Measurements from ENCODE around the gene KNG1. TPM values are rescaled to one million over a fixed set of nuclear protein-coding genes. Genes with fewer than 3 reads are reported as not detected.
"Not testable (repeated sequence)": the region's sequence is repeated elsewhere in the genome, so short reads cannot be mapped to it uniquely, and the experiment has no call there.

KNG1 gene
- total RNA-seq, 1 donor from 2014 or later = not detected

DNA sequence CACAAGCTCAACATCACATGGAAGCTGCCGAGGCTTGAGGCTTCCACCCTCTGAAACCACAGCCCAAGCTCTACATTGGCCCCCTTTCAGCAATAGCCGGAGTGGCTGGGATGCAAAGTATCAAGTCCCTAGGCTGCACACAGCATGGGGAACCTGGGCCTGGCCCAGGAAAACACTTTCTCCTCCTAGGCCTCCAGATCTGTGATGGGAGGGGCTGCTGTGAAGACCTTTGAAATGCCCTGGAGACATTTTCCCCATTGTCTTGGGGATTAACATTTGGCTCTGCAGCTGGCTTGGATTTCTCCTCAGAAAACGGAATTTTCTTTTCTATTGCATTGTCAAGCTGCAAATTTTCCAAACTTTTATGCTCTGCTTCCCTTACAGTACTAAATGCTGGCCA, 33.2 kb upstream of the KNG1 start:
- no peak for FAIRE-seq
- Histone ChIP-seq H2AFZ (ENCODE audit: low read depth, low read length) (no peak overlapping the region), H3K79me2 (ENCODE audit: insufficient read depth, low read length) (no peaks in the 10 kb centered on the region), H3K27me3 (ENCODE audit: insufficient read depth, low read length) (peaks cover 6% of the 10 kb centered on the region), H3K4me2 (ENCODE audit: low read length) (no peak overlapping the region), H3K27ac (ENCODE audit: low read depth, low read length) (no peak overlapping the region), H3K36me3 (ENCODE audit: insufficient read depth, low read length) (no peaks in the 10 kb centered on the region), H3K9me3 (ENCODE audit: insufficient read depth, low read depth, low read length) (no peaks in the 10 kb centered on the region), H3K4me1 (ENCODE audit: insufficient read depth, low read length) (no peaks in the 10 kb centered on the region), H3K4me3 (ENCODE audit: insufficient read depth, low read depth, low read length) (no peak overlapping the region), H4K20me1 (ENCODE audit: insufficient read depth, low read length) (no peaks in the 10 kb centered on the region), H3K9ac (ENCODE audit: low read length) (no peak overlapping the region)
- H3K4me1 Mint-ChIP-seq (ENCODE audit: low read depth, unreplicated experiment) = no peaks in the 10 kb centered on the region
- H3K9me3 Mint-ChIP-seq (ENCODE audit: unreplicated experiment) = peaks cover 27% of the 10 kb centered on the region
- H3K27ac Mint-ChIP-seq (ENCODE audit: unreplicated experiment) = no peak overlapping the region
- DNase-seq (ENCODE audit: low read depth) = no peak
- H3K36me3 Mint-ChIP-seq (ENCODE audit: low read depth, unreplicated experiment) = no peaks in the 10 kb centered on the region
- H3K4me3 Mint-ChIP-seq (ENCODE audit: unreplicated experiment) = no peak overlapping the region
- peaks cover 23% of the 10 kb centered on the region for H3K27me3 Mint-ChIP-seq (ENCODE audit: low read depth, unreplicated experiment)
- TF ChIP-seq CTCF (IDR thresholded peaks at IDR 0.05; ENCODE audit: insufficient read depth, low read depth, low read length) = no peak
- no peak for TF ChIP-seq EZH2 (IDR thresholded peaks at IDR 0.05; ENCODE audit: insufficient read depth, low read length)

DNA sequence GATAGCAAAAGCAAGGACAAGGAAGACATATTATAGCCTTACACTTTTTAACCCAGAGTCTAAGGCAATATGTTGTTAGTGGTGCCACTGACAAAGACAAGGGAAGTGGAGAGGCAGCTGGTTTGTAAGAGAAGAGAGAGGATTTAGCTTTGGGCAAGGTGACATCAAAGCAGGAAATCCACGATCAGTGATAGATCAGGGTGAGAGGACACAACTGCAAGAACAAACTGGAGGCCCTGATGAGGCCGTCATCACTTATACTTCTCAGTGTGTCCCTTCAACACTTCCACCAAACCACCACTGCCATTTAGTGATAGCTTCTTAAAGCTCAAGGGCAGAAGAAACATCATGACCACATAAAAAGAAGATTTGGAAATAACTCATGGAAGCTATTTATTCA, 30.7 kb upstream of the KNG1 start:
- not testable (repeated sequence) for H3K9me3 ChIP-seq (ENCODE audit: insufficient read depth, low read depth, low read length); H3K79me2 ChIP-seq (ENCODE audit: insufficient read depth, low read length); H3K4me1 ChIP-seq (ENCODE audit: insufficient read depth, low read length); H3K27me3 ChIP-seq (ENCODE audit: insufficient read depth, low read length); H4K20me1 ChIP-seq (ENCODE audit: insufficient read depth, low read length); H2AFZ ChIP-seq (ENCODE audit: low read depth, low read length); H3K9ac ChIP-seq (ENCODE audit: low read length); H3K36me3 ChIP-seq (ENCODE audit: insufficient read depth, low read length); H3K36me3 Mint-ChIP-seq (ENCODE audit: low read depth, unreplicated experiment); DNase-seq (ENCODE audit: low read depth); H3K4me3 Mint-ChIP-seq (ENCODE audit: unreplicated experiment); H3K27ac Mint-ChIP-seq (ENCODE audit: unreplicated experiment); H3K4me3 ChIP-seq (ENCODE audit: insufficient read depth, low read depth, low read length); FAIRE-seq; H3K4me2 ChIP-seq (ENCODE audit: low read length); H3K27ac ChIP-seq (ENCODE audit: low read depth, low read length); H3K4me1 Mint-ChIP-seq (ENCODE audit: low read depth, unreplicated experiment)
- Mint-ChIP-seq H3K27me3 (ENCODE audit: low read depth, unreplicated experiment) (peaks cover 17% of the 10 kb centered on the region), H3K9me3 (ENCODE audit: unreplicated experiment) (peaks cover 27% of the 10 kb centered on the region)

DNA sequence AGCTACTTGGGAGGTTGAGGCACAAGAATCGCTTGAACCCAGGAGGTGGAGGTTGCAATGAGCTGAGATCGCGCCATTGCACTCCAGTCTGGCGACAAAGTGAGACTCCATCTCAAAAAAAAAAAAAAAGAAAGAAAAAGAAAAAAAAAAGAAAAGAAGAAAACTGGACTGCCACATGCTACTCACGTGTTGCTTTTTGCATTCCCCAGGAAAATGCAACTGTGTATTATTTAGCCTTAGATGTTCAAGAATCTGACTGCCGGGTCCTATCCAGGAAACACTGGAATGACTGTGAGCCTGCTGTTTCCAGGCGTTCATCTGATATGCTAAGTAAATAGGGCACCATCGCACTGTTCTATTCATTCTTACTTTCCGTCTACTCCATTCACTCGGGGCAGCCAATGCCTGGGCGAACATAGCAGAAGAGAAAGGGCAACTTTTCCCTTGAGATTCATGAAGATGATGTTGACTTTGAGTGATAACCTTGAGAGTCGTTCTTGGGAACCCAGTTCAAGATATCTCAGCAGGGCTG, 30.0 kb upstream of the KNG1 start:
- H3K36me3 ChIP-seq (ENCODE audit: insufficient read depth, low read length) = no peaks in the 10 kb centered on the region
- H2AFZ ChIP-seq (ENCODE audit: low read depth, low read length) = no peak overlapping the region
- no peak overlapping the region for H3K4me3 ChIP-seq (ENCODE audit: insufficient read depth, low read depth, low read length)
- H3K27ac Mint-ChIP-seq (ENCODE audit: unreplicated experiment) = no peak overlapping the region
- H3K9me3 Mint-ChIP-seq (ENCODE audit: unreplicated experiment) = peaks cover 27% of the 10 kb centered on the region
- H3K36me3 Mint-ChIP-seq (ENCODE audit: low read depth, unreplicated experiment) = no peaks in the 10 kb centered on the region
- no peaks in the 10 kb centered on the region for H3K79me2 ChIP-seq (ENCODE audit: insufficient read depth, low read length)
- H3K4me2 ChIP-seq (ENCODE audit: low read length) = no peak overlapping the region
- H3K27ac ChIP-seq (ENCODE audit: low read depth, low read length) = no peak overlapping the region
- peaks cover 20% of the 10 kb centered on the region for H3K27me3 Mint-ChIP-seq (ENCODE audit: low read depth, unreplicated experiment)
- H3K27me3 ChIP-seq (ENCODE audit: insufficient read depth, low read length) = peaks cover 1% of the 10 kb centered on the region
- H3K9me3 ChIP-seq (ENCODE audit: insufficient read depth, low read depth, low read length) = no peaks in the 10 kb centered on the region
- H3K4me1 Mint-ChIP-seq (ENCODE audit: low read depth, unreplicated experiment) = no peaks in the 10 kb centered on the region
- DNase-seq (ENCODE audit: low read depth) (no peak), FAIRE-seq (no peak)
- no peak overlapping the region for H3K9ac ChIP-seq (ENCODE audit: low read length)
- H3K4me1 ChIP-seq (ENCODE audit: insufficient read depth, low read length) = no peaks in the 10 kb centered on the region
- no peaks in the 10 kb centered on the region for H4K20me1 ChIP-seq (ENCODE audit: insufficient read depth, low read length)
- H3K4me3 Mint-ChIP-seq (ENCODE audit: unreplicated experiment) = no peak overlapping the region
- TF ChIP-seq CTCF (IDR thresholded peaks at IDR 0.05; ENCODE audit: insufficient read depth, low read depth, low read length) = no peak
- no peak for TF ChIP-seq EZH2 (IDR thresholded peaks at IDR 0.05; ENCODE audit: insufficient read depth, low read length)

DNA sequence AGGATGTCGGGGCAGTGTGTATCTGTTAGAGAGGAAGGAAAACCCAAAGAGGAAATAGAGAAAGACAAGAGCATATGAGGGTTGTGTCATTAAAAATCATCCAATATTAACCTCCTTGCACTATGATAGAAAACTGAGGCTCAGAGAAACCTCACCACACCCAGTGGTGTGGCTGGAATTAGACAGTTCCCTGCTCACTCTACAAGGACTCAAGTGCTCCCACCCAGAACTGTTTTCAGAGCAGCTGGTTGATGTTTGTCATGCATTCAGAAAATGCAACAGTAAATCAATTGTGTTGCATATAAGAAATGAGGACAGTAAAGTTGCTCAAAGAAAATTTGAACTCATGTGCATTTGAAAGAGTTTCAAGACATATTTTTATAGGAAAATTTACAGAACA, 26.9 kb upstream of the KNG1 start:
- FAIRE-seq; H3K9ac ChIP-seq (ENCODE audit: low read length); H3K4me3 Mint-ChIP-seq (ENCODE audit: unreplicated experiment); H3K4me2 ChIP-seq (ENCODE audit: low read length); H3K79me2 ChIP-seq (ENCODE audit: insufficient read depth, low read length); H3K4me3 ChIP-seq (ENCODE audit: insufficient read depth, low read depth, low read length); DNase-seq (ENCODE audit: low read depth); H4K20me1 ChIP-seq (ENCODE audit: insufficient read depth, low read length); H3K27ac Mint-ChIP-seq (ENCODE audit: unreplicated experiment); H3K27me3 ChIP-seq (ENCODE audit: insufficient read depth, low read length); H3K9me3 ChIP-seq (ENCODE audit: insufficient read depth, low read depth, low read length); H3K36me3 ChIP-seq (ENCODE audit: insufficient read depth, low read length); H3K4me1 Mint-ChIP-seq (ENCODE audit: low read depth, unreplicated experiment); H3K4me1 ChIP-seq (ENCODE audit: insufficient read depth, low read length); H2AFZ ChIP-seq (ENCODE audit: low read depth, low read length); H3K36me3 Mint-ChIP-seq (ENCODE audit: low read depth, unreplicated experiment); H3K27ac ChIP-seq (ENCODE audit: low read depth, low read length): not testable (repeated sequence)
- H3K9me3 Mint-ChIP-seq (ENCODE audit: unreplicated experiment) = peaks cover 15% of the 10 kb centered on the region
- H3K27me3 Mint-ChIP-seq (ENCODE audit: low read depth, unreplicated experiment) = peaks cover 13% of the 10 kb centered on the region

Data from astrocyte (in vitro differentiated cells and primary cell).